Erythroblast (primary cell): ENCODE data around the gene CNIH2.

Experiments used
- GATA1 ChIP-seq: IDR thresholded peaks from 2 replicates; pipeline ENCODE4 v1.6.1; 2011; ENCODE audit warnings: low read depth, mild to moderate bottlenecking, control low read depth, low read length, moderate library complexity
- POLR2A ChIP-seq: IDR thresholded peaks from 2 replicates; pipeline ENCODE4 v1.6.1; 2011; ENCODE audit warnings: mild to moderate bottlenecking, low read length

DNA sequence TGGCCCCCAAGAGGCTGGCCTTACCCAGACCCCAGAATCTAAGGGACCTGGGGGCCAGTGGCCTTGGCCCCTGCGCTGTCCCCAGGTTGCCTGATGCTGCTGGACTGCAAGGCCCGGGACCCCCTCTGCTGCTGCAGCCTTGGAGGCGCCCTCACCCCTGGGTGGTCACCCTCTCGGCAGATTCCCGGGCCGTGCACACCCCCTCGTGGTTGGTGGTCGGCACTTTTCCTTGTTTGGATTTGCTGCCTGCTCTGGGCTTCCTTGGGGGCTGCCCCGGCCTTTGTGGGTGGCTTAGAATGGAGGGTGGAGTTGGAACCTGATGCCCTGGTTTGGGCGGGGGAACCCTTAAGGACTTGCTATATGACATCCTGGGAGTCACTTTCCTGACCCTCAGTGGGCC, 53.0 kb downstream of the CNIH2 start:
- TF ChIP-seq POLR2A = no peak
- TF ChIP-seq GATA1 = no peak
